HEK293 (cell line): ENCODE data around the gene SH2D7.

Experiments
- CTCF ChIA-PET: fragments of 350-600 bp; formaldehyde crosslinking; extraction: SDS; loops from one replicate; lab custom pipeline; 2021; ENCODE audit warnings: antibody characterized with exemption; lab: Yijun Ruan, JAX
- POLR2A ChIA-PET: fragments of 300-600 bp; formaldehyde crosslinking; extraction: SDS; loops from one replicate; lab custom pipeline; 2020; ENCODE audit warnings: antibody characterized with exemption, inconsistent platforms; lab: Yijun Ruan, JAX
- H3K27ac ChIP-seq: fragments of 200-500 bp; sonication (Bioruptor generic); 2 replicates; pipeline ENCODE4 v1.5.1; 2014; ENCODE audit warnings: low read depth, low read length, control low read depth, inconsistent platforms; ENCODE audit errors: extremely low read depth
- H3K36me3 ChIP-seq, 2 experiments: fragments of 200-500 bp in 1 of 2; sonication (Bioruptor generic) in 1 of 2; 1 replicate in 1 of 2; 2 replicates in 1 of 2; pipeline ENCODE4 v1.5.1; 2014 to 2017; ENCODE audit warnings: inconsistent platforms in 2 of 2, low read length in 2 of 2; ENCODE audit not compliant: control insufficient read depth in 2 of 2, insufficient read depth in 1 of 2
- H3K4me1 ChIP-seq: fragments of 200-500 bp; sonication (Bioruptor generic); 2 replicates; pipeline ENCODE4 v1.5.1; 2014; ENCODE audit warnings: mild to moderate bottlenecking, low read length, inconsistent platforms; ENCODE audit not compliant: control insufficient read depth, insufficient read depth
- H3K4me3 ChIP-seq: 2 replicates; pipeline ENCODE4 v1.5.1; 2011; ENCODE audit warnings: low read depth, mild to moderate bottlenecking, control low read depth, low read length, moderate library complexity
- H3K9me3 ChIP-seq: fragments of 200-500 bp; sonication (Bioruptor generic); 2 replicates; pipeline ENCODE4 v1.5.1; 2014; ENCODE audit warnings: low read depth, low read length, inconsistent platforms; ENCODE audit not compliant: control insufficient read depth, insufficient read depth
- KLF16 ChIP-seq: fragments of 450-650 bp; formaldehyde crosslinking; IDR thresholded peaks from 2 replicates; pipeline ENCODE4 v1.5.1; 2017; ENCODE audit warnings: missing biosample characterization, missing genetic modification characterization
- REPIN1 ChIP-seq: fragments of 450-650 bp; formaldehyde crosslinking; IDR thresholded peaks from 2 replicates; pipeline ENCODE4 v1.5.1; 2017; ENCODE audit warnings: missing biosample characterization, missing genetic modification characterization, low read depth
- SCRT2 ChIP-seq: fragments of 450-650 bp; formaldehyde crosslinking; IDR thresholded peaks from 2 replicates; pipeline ENCODE4 v1.5.1; 2016; ENCODE audit warnings: missing biosample characterization, missing genetic modification characterization
- SETDB1 ChIP-seq: IDR thresholded peaks from one replicate; pipeline ENCODE4 v1.6.1; 2017; ENCODE audit warnings: mild to moderate bottlenecking, low read length, moderate library complexity, mixed read lengths; ENCODE audit not compliant: insufficient read length
- ZBTB17 ChIP-seq: fragments of 450-650 bp; formaldehyde crosslinking; IDR thresholded peaks from 2 replicates; pipeline ENCODE4 v1.5.1; 2016; ENCODE audit warnings: missing biosample characterization, missing genetic modification characterization
- ZNF121 ChIP-seq: fragments of 450-650 bp; formaldehyde crosslinking; IDR thresholded peaks from 2 replicates; pipeline ENCODE4 v1.5.1; 2016; ENCODE audit warnings: missing biosample characterization, missing genetic modification characterization
- ZNF174 ChIP-seq: fragments of 450-650 bp; formaldehyde crosslinking; IDR thresholded peaks from 2 replicates; pipeline ENCODE4 v1.5.0; 2017; ENCODE audit warnings: missing biosample characterization, mild to moderate bottlenecking, missing genetic modification characterization
- ZNF175 ChIP-seq: fragments of 450-650 bp; formaldehyde crosslinking; IDR thresholded peaks from 2 replicates; pipeline ENCODE4 v1.5.1; 2016; ENCODE audit warnings: missing biosample characterization, missing genetic modification characterization
- ZNF214 ChIP-seq: fragments of 450-650 bp; formaldehyde crosslinking; IDR thresholded peaks from 2 replicates; pipeline ENCODE4 v1.5.1; 2017; ENCODE audit warnings: missing biosample characterization, mild to moderate bottlenecking, missing genetic modification characterization, borderline replicate concordance
- ZNF350 ChIP-seq: fragments of 450-650 bp; formaldehyde crosslinking; IDR thresholded peaks from 2 replicates; pipeline ENCODE4 v1.5.0; 2017; ENCODE audit warnings: missing biosample characterization, mild to moderate bottlenecking, missing genetic modification characterization
- ZNF37A ChIP-seq: fragments of 450-650 bp; IDR thresholded peaks from 2 replicates; pipeline ENCODE4 v1.5.1; 2018; ENCODE audit warnings: missing biosample characterization, missing genetic modification characterization
- ZNF416 ChIP-seq: fragments of 450-650 bp; formaldehyde crosslinking; IDR thresholded peaks from 2 replicates; pipeline ENCODE4 v1.5.1; 2016; ENCODE audit warnings: missing biosample characterization, missing genetic modification characterization
- ZNF48 ChIP-seq: fragments of 450-650 bp; formaldehyde crosslinking; IDR thresholded peaks from 2 replicates; pipeline ENCODE4 v1.5.1; 2016; ENCODE audit warnings: missing biosample characterization, missing genetic modification characterization
- ZNF701 ChIP-seq: fragments of 450-650 bp; formaldehyde crosslinking; IDR thresholded peaks from 2 replicates; pipeline ENCODE4 v1.5.1; 2016; ENCODE audit warnings: missing biosample characterization, missing genetic modification characterization
- ZXDB ChIP-seq: fragments of 450-650 bp; formaldehyde crosslinking; IDR thresholded peaks from 2 replicates; pipeline ENCODE4 v1.5.1; 2016; ENCODE audit warnings: missing biosample characterization, missing genetic modification characterization
- TF ChIP-seq, protein P1 (sequence below): fragments of 450-650 bp; formaldehyde crosslinking; IDR thresholded peaks from 2 replicates; pipeline ENCODE4 v1.5.1; 2016; ENCODE audit warnings: missing biosample characterization, missing genetic modification characterization, borderline replicate concordance
- TF ChIP-seq, protein P2 (sequence below): fragments of 450-650 bp; formaldehyde crosslinking; IDR thresholded peaks from 2 replicates; pipeline ENCODE4 v1.5.1; 2016; ENCODE audit warnings: missing biosample characterization, missing genetic modification characterization
- TF ChIP-seq, protein P3 (sequence below): fragments of 450-650 bp; formaldehyde crosslinking; IDR thresholded peaks from 2 replicates; pipeline ENCODE4 v1.5.1; 2016; ENCODE audit warnings: missing biosample characterization, missing genetic modification characterization

Gene SH2D7

DNA sequence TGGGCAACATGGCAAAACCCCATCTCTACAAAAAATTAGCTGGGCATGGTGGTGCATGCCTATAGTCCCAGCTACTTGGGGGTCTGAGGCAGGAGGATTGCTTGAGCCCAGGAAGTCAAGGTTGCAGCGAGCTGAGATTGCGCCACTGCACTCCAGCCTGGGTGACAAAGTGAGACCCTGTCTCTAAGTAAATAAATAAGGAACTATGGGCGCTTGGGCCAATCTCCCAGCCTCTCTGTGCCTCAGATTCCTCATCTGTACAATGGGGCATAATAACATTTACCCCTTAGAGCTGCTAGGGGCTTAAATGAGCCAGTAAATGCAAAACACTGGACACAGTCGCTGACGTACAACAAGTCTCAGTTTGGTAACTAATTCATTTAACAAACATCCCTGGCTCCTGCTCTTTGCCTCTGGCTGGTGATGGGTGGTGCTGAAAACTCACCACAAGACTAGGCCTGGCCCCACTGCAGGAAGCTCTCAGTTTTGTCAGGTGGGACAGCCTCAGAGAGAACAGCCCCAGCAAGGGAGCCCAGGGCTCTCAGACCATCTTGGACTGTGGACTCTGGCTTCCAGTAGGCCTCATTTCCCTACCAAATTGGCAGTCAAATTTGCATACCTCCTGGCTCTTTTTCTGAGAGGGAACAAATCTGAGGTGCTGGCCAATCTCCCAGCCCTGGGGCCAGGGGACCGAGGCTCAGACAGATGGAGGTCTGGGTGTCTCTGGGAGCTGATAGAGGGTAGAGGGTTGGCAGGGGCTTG lies 8.5 kb upstream of the SH2D7 start:
- no peak overlapping the region for H3K27ac ChIP-seq
- CTCF ChIA-PET = interaction anchor here (1.4 to 1.8 kb wide), 2 partner anchors 25 to 117 kb away, joined by 3 to 5 read pairs; no protein-coding TSS in a partner anchor
- TF ChIP-seq KLF16 = no peak
- TF ChIP-seq SCRT2 = peak; percentile 25; the same call in 1 of the 2 replicates
- TF ChIP-seq, protein P1, sequence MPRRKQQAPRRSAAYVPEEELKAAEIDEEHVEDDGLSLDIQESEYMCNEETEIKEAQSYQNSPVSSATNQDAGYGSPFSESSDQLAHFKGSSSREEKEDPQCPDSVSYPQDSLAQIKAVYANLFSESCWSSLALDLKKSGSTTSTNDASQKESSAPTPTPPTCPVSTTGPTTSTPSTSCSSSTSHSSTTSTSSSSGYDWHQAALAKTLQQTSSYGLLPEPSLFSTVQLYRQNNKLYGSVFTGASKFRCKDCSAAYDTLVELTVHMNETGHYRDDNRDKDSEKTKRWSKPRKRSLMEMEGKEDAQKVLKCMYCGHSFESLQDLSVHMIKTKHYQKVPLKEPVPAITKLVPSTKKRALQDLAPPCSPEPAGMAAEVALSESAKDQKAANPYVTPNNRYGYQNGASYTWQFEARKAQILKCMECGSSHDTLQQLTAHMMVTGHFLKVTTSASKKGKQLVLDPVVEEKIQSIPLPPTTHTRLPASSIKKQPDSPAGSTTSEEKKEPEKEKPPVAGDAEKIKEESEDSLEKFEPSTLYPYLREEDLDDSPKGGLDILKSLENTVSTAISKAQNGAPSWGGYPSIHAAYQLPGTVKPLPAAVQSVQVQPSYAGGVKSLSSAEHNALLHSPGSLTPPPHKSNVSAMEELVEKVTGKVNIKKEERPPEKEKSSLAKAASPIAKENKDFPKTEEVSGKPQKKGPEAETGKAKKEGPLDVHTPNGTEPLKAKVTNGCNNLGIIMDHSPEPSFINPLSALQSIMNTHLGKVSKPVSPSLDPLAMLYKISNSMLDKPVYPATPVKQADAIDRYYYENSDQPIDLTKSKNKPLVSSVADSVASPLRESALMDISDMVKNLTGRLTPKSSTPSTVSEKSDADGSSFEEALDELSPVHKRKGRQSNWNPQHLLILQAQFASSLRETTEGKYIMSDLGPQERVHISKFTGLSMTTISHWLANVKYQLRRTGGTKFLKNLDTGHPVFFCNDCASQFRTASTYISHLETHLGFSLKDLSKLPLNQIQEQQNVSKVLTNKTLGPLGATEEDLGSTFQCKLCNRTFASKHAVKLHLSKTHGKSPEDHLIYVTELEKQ (tag by site-specific recombination) = no peak
- TF ChIP-seq, all 188 proteins: peak for 1
- POLR2A ChIA-PET = no interaction called here
- no peaks in the 10 kb centered on the region for H3K9me3 ChIP-seq
- H3K4me3 ChIP-seq = no peak overlapping the region
- H3K4me1 ChIP-seq = no peaks in the 10 kb centered on the region
- no peaks in the 10 kb centered on the region for H3K36me3 ChIP-seq

DNA sequence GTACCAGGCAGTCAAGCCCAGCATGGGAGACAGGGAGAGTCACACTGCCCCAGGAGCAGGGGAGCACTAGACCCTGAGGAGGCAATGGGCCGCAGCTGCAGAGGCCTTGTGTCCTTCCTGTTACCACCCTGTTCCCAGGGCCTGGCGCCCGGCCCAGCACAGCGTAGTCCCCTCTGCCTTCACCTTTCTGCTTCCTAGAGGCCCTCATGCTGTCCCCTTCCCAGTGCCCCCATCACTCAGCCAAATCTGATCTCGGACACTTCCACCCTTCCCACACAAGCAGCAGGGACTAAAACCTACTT lies 8.0 kb upstream of the SH2D7 start:
- H3K27ac ChIP-seq = no peak overlapping the region
- ChIA-PET CTCF (interaction anchor here (1.4 kb wide), 1 partner anchor 118 kb away, joined by 3 read pairs; no protein-coding TSS in a partner anchor), POLR2A (no interaction called here)
- TF ChIP-seq ZNF214 (no peak), ZXDB (tag by site-specific recombination) (no peak), REPIN1 (no peak), ZNF174 (tag by site-specific recombination) (no peak), ZBTB17 (no peak), SETDB1 (no peak), ZNF416 (tag by site-specific recombination) (no peak), ZNF121 (no peak), ZNF48 (tag by site-specific recombination) (no peak), ZNF175 (tag by site-specific recombination) (no peak), ZNF350 (tag by site-specific recombination) (no peak), ZNF701 (tag by site-specific recombination) (no peak), ZNF37A (tag by site-specific recombination) (no peak)
- TF ChIP-seq, protein P2, sequence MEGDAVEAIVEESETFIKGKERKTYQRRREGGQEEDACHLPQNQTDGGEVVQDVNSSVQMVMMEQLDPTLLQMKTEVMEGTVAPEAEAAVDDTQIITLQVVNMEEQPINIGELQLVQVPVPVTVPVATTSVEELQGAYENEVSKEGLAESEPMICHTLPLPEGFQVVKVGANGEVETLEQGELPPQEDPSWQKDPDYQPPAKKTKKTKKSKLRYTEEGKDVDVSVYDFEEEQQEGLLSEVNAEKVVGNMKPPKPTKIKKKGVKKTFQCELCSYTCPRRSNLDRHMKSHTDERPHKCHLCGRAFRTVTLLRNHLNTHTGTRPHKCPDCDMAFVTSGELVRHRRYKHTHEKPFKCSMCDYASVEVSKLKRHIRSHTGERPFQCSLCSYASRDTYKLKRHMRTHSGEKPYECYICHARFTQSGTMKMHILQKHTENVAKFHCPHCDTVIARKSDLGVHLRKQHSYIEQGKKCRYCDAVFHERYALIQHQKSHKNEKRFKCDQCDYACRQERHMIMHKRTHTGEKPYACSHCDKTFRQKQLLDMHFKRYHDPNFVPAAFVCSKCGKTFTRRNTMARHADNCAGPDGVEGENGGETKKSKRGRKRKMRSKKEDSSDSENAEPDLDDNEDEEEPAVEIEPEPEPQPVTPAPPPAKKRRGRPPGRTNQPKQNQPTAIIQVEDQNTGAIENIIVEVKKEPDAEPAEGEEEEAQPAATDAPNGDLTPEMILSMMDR (tag by site-specific recombination) = no peak
- TF ChIP-seq, protein P1 (tag by site-specific recombination) = no peak
- TF ChIP-seq, protein P3, sequence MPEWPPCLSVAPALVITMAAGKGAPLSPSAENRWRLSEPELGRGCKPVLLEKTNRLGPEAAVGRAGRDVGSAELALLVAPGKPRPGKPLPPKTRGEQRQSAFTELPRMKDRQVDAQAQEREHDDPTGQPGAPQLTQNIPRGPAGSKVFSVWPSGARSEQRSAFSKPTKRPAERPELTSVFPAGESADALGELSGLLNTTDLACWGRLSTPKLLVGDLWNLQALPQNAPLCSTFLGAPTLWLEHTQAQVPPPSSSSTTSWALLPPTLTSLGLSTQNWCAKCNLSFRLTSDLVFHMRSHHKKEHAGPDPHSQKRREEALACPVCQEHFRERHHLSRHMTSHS (tag by site-specific recombination) = no peak
- no peaks in the 10 kb centered on the region for H3K4me1 ChIP-seq
- H3K36me3 ChIP-seq = no peaks in the 10 kb centered on the region
- H3K9me3 ChIP-seq = no peaks in the 10 kb centered on the region
- no peak overlapping the region for H3K4me3 ChIP-seq
